ENCODE measurements around the gene ELK4.

DNA sequence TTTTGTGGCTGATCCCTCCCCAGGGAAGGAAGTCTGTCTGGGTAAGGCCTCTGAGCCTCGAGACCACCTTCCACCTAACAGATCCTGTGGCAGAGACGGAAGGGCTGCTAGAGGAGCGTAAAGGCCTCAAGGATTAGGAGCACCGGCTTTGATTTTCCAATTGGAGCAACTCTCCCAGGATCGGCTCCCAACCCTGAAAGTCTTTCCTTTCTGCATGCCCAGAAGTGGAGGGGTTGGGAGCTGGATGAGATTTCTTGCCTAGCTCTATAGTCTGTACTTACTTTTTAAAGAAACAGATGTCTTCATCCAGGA, 41.4 kb downstream of the ELK4 start:
- no peak for TF ChIP-seq POLR2A (IDR thresholded peaks at IDR 0.05)
- TF ChIP-seq, protein P1, sequence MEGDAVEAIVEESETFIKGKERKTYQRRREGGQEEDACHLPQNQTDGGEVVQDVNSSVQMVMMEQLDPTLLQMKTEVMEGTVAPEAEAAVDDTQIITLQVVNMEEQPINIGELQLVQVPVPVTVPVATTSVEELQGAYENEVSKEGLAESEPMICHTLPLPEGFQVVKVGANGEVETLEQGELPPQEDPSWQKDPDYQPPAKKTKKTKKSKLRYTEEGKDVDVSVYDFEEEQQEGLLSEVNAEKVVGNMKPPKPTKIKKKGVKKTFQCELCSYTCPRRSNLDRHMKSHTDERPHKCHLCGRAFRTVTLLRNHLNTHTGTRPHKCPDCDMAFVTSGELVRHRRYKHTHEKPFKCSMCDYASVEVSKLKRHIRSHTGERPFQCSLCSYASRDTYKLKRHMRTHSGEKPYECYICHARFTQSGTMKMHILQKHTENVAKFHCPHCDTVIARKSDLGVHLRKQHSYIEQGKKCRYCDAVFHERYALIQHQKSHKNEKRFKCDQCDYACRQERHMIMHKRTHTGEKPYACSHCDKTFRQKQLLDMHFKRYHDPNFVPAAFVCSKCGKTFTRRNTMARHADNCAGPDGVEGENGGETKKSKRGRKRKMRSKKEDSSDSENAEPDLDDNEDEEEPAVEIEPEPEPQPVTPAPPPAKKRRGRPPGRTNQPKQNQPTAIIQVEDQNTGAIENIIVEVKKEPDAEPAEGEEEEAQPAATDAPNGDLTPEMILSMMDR (IDR thresholded peaks at IDR 0.05): no peak

Data from esophagus squamous epithelium (tissue), 4 donors.